ENCODE measurements around the gene SEMA3G.

The SEMA3G gene

DNA sequence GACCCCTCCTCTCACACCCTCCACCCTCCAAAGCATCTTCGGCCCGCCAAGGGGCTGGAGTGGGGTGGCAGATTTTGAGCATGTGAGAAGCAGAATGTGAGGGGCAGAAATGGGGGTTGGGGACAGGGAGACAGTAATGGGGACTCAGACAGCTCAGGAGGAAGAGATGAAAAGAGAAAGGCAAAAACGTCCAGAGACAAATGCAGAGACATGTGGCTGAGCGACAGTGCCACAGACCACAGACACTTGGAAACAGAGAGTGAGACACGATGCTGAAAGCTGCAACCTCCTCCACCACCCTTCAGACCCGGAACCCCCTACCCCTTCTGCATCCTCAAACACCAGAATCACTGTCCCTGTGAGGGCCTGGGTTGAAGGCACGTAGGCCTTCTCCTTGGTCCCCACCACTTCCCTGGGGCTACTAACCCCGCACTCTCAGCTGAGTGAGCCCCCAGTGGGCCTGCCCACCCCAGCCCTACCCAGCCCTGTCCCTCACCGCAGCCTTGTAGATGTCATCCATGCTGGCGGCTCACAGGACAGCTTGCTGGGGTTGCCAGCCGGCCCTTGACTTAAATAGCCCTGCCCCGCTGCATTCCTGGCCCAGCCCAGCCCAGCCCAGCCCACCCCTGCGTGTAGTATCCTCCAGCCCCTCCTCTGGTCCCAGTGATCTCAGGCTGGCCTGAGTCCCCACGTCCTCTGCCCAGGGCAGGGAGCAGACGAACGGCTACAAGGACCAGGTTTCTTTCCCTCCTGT, 8.8 kb upstream of the SEMA3G start, which contains the start of gene TNNC1:
Gene TNNC1, minus strand, starts transcription at position 546 of the 754 bp plus-strand sequence. Its CDS starts 26 bp downstream, at position 520.
- DNase-seq (ENCODE audit: low read depth in 2 of 2) = no peak

DNA sequence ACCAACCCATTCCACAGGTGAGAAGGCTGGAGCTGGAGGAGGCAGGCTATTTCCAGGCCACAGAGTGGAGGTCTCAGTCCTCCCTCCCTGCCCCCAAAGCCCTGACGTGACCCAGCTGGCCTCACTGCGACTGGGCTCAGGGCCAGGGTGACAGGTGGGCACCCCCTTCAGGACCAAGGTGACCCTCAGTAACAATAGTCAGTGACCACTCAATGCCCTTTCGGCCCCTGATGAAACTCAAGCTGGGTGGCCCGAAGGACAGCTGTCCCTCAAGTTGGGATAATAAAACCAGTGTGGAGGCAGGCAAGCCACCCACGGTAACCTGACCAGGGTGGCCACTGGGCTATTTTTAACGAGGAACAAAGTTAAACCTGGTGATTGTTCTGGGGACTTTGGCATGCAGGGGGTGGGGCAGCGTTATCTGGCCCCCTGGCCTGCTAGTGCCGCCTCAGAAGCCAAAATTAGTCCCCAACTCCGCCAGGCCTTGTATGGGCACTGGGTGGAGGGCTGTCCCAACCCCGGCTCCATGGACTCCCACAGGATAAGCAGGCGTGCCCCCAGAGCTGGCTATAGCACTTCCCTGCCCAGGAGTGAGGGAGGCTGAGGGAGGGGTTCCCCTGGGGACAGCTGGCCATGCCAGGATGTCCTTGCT, 7.8 kb upstream of the SEMA3G start:
- DNase-seq (ENCODE audit: low read depth in 2 of 2) = no peak

DNA sequence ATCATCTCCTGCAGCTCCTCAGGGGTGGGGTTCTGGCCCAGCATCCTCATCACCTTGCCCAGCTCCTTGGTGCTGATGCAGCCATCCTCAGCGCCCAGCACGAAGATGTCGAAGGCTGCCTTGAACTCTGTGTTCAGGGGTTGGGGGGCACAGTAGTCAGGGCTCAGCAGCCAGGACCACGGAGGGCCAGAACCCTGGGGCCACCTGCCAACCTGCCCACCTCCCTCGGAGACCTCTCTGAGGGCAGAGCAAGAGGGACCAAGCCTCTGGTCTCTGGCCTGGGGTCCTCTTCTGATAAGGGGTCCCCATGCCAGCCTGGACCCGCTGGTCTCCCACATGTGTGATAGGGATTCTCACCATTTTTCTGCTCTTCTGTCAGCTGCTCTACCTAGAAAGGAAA, 7.2 kb upstream of the SEMA3G start:
- DNase-seq (ENCODE audit: low read depth in 2 of 2) = no peak

DNA sequence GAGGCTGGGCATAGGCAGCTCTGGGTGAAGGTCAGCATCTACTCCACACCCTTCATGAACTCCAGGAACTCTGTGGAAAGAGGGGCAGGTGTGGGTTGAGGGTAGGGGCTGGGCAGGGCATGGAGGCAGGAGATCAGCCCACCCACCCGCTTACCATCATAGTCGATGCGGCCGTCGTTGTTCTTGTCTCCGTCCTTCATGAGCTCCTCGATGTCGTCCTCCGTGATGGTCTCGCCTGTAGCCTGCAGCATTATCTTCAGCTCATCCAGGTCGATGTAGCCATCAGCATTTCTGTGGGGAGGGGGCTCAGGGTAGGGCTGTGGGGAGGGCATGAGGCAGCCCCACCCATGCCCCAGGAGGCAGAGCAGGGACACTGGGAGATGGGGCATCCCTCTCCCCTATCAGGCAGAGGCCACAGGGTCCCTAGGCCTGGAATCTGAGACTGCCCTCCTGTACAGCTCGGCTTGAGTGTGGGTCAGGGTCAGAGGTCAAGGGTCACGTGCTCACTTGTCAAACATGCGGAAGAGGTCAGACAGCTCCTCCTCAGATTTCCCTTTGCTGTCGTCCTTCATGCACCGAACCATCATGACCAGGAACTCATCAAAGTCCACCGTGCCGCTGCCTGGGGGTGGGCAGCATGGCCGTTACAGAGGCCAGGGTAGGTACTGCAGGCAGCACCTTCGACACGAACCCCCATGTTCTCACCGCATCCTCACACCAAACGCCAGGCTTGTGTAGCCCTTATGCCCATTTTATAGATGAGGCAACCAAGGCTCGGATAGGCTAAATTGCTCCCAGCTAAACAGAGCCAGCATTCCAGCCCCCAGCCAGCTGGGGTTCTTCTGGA, 6.6 kb upstream of the SEMA3G start:
- no peak for DNase-seq (ENCODE audit: low read depth in 2 of 2)

DNA sequence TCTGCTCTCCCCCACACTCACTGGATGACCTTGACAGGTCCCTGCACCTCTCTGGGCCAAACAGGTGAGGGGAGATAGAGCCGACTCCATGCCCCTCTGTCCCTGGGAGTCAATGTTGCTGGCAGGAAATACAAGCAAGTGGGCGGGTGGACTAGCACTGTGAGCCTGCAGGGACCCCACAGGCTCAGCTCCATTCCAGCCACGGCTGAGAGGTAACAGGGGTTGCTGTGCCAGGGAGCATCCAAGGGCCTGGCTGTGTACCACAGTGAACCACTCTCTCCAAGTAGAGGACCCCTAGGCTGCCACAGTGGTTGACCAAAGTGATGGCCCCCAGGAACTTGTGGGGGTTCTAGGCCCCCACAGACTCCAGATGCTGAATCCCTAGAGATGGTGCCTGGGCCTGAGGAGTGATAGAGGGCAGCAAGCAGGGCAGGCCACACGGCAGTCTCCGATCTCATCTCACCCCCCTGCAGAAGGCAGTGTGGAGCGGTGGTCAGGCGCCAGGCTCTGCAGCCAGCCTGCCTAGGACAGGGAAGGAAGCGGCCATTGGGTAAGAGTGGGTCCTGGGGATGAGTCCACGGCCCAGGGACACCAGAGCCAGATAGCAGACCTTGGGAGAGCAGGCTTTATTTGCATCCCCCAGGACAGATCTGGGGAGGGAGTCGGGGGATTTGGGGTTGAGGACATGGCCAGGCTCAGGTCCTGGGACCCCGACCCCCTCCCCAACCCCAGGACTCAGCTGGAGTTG, 5.8 kb upstream of the SEMA3G start:
- no peak for DNase-seq (ENCODE audit: low read depth in 2 of 2)

DNA sequence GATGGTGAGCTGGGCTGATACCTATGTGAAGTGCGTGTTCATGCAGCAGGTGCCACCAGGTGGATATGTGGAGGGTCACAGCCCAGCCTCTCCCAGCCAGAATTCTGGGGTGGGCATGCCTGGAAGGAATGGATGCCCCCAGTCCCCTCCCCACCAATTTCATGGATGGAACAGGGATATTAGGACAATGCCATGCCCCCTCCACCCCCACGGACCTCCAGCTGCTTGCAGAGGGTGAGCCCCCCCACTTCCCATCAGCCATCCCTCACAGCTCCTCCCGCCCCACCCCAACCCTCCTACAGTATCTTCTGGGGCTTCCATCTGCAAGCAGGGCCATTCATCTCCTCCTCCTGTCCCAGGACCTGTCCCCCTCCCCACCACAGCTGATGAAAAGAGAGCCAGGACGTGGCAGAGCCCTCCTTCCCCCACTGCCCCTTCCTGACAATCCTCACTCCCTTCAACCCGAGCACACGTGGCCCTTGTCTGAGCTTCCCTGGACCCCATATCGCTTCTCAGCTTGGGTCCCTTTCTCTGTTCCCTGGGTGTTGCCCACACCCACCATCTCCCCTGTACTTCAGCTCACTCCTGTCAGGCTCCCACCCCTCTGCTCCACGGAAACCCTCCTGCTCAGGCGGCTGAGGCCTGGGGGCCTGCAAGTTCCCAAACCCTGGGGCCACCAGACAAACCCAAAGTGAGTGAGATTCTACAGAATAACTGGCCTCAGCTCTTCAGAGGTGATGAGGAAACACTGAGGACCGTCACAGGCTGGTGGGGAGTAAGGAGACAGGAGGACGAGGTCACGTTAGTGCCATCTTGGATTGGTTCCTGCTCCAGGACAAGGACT, 2.8 kb upstream of the SEMA3G start:
- DNase-seq (ENCODE audit: low read depth in 2 of 2) = no peak

DNA sequence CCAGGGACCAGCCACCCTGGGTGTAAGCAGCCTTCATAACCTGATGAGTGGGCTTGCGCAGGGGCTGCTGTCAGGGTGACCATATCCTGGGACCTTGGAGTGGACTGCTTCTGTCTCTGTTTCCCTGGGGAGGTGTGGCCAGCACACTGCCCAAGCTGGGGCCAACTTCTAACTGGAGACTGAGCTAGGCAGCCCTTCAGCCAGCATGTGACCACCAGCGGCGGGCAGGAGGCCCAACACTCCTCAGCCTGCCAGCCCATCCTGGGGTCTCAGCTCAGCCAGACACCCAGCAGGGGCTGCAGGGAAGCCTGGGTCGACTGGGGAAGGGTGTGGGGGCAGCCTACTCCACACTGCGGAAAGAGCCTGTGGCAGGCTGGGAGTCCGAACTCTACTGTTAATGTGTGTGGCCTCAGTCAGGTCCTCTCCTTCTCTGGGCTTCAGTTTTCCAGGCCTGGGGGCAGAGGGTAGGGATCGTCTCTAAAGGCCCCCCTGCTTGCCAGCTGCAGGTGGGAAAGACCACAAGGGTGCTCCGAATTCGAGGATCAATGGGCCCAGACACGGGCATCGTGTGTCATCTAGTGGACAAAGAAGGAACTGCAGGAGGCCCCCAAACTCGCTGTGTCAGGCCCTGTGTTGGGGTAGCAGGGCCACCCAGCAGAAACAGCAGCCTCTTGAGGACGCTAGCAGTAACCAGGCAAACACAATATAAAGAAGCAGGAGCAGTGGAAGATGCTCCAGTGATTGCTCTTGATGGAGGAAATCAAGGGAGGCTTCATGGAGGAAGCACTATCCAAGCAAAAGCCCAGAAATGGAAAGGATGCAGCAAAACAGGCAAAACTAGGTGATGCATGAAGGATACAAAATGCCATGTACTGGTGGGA, 2.0 kb upstream of the SEMA3G start:
- peak; percentile 50 to 56 for DNase-seq (ENCODE audit: low read depth in 2 of 2)

DNA sequence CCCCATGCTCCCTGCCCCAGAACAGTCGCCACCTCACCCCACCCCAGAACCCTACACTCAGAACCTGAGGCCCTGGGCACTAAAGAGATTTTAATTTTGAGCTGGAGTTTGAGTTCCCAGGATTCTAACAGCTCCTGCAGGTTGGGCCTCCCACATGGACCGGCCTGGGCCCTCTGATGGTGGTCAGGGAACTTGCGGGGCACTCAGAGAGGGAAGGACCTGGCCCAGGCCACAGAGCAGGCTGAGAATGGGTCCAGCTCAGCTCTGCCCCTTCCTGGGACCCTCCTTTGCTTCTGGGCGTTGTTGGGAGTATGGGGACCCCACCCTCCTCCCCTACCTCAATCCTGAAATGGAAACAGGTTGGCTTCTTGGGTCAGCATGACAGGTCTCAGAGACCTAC, 1.1 kb upstream of the SEMA3G start:
- DNase-seq (ENCODE audit: low read depth in 2 of 2) = no peak

DNA sequence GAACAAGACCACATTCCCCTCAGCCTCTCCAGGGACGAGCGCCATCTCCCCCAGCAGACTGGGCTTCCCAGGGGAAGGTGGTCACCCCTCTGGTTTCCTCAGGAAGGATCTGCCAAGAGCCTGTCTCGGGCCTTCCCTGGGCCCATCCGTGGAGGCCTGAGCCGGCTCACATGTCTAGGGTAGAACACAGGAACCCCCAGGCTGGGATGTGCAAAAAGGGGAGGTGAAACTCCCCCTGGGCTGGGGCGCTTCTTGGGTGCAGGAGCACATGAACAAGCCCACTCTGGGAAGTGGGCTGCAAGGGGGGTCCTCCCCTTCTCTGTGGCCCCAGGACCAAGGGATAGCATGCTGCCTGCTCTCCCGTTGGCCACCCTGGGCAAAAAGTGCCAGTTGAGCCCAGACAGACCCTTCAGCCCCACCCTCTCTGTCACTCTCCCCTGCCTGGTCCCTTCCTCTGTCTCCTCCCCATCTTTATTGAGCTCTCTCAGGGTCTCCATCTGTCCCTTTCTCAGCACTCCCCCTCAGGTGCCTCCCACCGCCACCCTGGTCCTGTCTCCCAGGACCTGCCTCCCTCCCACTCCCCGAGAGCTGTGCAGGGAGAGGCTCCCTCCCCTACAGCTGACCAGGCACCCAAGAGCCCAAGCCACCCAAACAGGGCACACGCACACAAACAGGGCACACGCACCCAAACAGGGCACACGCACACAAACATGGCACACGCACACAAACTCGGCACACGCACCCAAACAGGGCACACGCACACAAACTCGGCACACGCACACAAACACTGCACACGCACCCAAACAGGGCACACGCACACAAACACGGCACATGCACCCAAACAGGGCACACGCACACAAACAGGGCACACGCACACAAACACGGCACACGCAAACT, 864 bp downstream of the SEMA3G start:
- no peak for DNase-seq (ENCODE audit: low read depth in 2 of 2)

DNA sequence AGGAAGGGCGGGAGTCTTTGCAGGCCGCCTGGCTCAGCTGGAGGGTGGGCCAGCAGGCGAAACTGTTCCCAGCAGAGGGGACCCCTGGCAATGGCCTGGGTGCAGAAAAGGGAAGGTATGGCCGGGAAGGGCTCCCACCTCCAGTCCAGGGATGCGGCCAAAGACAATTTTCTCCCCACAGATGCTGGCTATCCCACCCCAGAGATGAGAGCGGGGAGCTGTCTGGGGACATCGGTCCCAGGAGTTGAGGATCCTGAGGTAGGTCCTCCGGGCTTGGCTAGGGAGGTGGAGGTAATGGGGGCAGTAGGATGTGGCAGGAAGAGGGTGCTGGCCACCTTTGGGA, 1.7 kb downstream of the SEMA3G start:
- no peak for DNase-seq (ENCODE audit: low read depth in 2 of 2)

DNA sequence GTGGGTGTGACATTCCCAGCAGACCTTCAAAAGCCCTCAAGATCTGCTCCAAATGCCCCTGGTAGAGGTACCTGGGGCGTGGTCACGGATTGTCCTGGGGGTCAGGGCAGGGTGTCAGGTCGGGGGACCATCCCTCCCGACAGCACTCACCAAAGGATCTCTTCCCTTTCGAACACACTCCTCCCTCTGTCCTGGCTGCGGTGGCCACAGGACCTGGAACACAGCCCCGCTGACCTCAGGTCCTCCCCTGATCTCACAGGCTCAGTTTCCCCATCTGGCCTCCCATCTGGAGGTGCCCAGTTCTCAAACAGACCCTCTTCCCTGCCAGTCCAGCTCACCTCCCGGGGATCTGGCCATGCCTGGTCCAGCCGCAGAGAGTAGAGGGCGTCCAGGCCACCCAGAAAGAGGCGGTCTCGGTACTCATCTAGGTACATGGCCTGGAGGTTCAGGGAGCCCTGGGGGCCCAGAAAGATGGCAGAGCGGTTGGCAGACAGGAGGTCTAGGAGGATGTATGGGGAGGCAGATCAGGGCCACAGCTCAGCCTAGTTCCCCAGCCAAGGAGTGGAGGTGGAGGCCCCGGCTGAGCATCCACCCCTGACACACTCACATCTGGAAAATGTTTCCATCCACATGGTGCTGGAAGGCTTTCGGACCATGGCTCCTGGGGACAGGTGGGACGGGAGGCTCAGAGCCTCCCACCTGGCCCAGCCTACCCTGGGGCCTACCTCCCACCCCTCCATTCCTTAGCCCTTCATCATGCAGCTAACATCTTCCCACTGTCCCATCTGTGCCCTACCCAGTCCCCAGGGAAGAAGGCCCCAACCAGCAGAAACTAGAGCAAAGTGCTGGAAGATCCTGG, 2.3 kb downstream of the SEMA3G start:
- DNase-seq (ENCODE audit: low read depth in 2 of 2) = no peak

DNA sequence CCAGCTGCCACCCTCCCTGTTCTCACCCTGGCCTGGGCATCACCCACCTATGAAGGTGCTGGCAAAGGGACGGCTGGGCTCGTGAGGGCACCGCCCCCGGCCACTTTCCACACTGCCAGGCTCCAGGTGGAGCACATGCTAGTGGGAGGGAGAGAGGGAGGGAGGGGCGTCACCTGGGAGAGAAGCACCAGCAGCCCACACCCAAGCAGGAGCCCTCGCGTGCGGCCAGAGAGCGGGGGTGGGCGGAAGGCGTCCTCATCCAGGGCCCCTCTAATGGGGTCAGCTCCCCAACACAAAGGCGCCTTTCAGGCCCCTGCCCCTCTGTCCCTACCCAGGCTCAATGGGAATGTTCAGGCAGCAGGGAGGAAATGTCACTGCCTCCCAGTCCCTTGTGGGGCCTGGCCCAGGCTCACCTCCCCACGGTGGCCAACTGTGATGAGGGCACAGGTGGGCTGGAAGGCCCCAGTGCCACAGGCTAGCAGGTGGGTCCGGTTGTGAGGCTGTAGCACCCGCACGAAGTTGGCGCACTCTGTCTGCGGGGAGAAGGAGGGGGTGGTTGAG, 3.1 kb downstream of the SEMA3G start:
- DNase-seq (ENCODE audit: low read depth in 2 of 2) = no peak

DNA sequence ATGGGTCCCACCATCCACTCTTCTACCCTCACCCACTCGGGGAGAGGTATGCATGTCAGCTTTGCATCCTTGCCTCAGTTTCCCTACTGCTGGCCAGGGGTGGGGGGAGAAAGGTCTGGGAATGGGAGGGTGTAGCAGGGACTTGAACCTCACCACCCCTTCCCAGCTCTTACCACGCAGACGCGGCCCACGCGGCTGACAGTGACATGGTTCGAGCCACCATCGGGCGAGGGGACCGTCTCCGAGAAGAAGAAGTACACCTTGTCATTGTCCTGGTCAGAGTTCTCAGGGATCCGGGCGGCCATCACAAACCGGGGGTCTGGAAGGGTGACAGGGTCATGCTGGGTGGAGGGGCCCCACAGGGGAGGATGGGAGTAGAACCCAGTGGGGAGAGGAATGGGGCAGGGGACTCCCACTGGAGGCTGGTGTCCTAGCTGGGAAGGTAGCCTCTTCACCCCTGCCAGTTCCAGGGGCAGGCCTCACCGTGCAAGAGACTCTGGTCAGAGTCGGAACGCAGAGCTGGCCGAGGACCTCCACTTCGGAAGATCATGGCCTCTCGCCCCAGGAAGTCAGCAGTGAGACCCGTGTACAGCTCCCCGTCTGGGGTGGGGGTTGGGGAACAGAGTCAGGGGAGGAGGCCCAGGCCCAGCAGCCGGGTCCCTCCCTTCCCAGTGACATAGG, 3.7 kb downstream of the SEMA3G start:
- no peak for DNase-seq (ENCODE audit: low read depth in 2 of 2)

DNA sequence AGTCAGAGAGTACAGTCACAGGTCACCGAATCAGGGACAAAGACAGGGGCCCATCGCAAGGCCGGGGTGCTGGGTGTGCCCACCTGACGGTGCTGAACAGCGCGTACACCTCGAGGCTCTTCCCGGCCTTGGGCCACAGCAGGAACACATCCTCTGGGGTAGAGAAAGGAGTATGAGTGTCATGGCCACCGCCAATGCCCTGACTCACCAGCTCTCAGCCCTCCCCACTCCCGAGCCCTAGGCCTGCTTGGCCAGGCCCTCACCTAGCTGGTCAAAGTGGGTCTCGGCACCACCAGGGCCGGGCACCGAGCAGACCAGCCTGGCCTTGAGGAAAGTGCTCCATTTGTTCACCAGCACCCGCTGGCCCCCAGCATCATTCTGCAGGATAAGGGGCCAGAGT, 4.2 kb downstream of the SEMA3G start:
- no peak for DNase-seq (ENCODE audit: low read depth in 2 of 2)

DNA sequence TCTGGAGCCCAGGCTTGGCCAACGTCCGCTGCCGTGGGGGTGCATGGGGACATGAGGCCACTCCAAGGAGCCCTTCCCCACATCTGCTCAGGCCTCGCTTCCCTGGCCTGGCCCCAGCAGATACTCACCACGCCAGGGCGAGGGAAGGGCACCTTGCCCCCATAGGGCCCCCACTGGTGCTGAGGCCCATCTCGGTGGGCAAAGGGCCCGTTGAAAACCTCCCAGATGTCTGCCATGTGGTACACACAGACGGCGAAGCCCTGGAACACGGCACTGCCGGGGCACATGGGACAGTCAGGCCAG, 4.7 kb downstream of the SEMA3G start:
- no peak for DNase-seq (ENCODE audit: low read depth in 2 of 2)

DNA sequence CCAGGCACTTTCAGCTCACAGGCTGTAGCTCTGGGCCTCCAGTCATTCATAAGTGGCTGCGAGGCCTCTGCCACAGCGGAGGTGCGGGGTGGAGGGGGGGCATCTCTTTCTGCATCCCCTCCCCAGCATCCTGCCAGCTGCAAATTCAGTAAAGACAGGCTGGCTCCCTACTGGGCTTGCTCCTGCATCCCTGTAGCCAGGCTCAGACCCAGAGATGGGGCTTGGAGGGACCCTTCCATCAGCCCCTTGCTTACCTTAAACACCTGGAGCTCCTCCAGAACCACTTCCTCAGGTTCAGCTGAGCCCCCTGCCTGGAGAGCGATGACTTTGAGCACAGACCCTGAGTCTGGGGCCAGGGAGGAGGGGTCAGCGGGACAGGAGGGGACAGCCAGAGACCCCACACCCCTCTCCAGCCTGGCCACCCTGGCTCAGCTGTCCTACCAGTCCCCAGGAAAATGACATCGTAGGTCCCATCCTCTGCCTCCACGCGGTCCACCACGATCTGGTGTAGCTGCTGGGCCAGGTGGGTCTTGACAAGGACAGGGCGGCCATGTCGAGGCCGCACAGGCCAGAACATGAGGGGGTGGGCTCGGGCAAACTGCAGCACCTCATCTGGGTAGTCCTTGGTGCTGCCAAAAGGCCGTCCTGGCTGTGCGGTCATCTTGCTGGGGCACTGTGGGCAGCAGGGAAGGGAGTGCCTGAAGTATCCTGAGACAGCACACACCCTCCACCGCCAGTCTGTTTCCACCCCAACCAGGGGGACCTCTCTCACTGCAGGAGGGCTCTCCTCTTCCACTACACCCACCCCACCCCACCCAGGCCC, 5.3 kb downstream of the SEMA3G start:
- DNase-seq (ENCODE audit: low read depth in 2 of 2) = no peak

Data from stimulated activated CD4-positive, alpha-beta T cell treated with anti-CD3 and anti-CD28 coated beads, Interleukin-1b, Interleukin-23, amount 100 ng/mL, for 1 hour (primary cell).